D721Med (cell line): Measurements from ENCODE around the gene NDFIP2.

ENCODE experiments used
- DNase-seq: peaks from one replicate; pipeline ENCODE4 v3.0.0; 2011; ENCODE audit warnings: low spot score; ENCODE audit not compliant: insufficient read length
- FAIRE-seq: peaks from 2 replicates; lab custom pipeline; 2011; peaks lifted over from hg19 to GRCh38; lab: Jason Lieb, UNC
- TF ChIP-seq, protein P1 (sequence below): IDR thresholded peaks from 2 replicates; pipeline ENCODE4 v1.5.1; 2012; ENCODE audit warnings: mild to moderate bottlenecking, control low read depth; ENCODE audit not compliant: insufficient read depth; ENCODE audit errors: missing control alignments

NDFIP2 gene

DNA sequence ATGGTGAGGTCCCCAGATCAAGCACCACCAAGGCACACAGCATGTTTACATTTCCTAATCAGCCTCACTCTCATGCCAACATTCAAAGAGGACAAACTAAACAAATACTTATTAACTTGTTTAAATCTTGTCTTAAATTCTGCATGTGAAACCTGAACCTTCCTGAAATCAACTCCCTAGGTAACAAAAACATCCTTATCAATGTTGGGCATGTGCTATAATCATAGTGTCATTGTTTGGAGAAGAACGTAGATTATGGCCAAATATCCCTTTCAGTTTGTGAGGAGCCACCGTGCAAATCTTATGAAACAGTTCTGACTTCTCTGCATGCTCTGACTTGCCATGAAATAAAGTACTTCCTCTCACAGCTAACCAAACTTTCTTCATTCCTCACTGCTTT is 123.8 kb downstream of the NDFIP2 start:
- no peak for FAIRE-seq

More for the DNA sequence above, 123.8 kb downstream of the NDFIP2 start:
- TF ChIP-seq, protein P1, sequence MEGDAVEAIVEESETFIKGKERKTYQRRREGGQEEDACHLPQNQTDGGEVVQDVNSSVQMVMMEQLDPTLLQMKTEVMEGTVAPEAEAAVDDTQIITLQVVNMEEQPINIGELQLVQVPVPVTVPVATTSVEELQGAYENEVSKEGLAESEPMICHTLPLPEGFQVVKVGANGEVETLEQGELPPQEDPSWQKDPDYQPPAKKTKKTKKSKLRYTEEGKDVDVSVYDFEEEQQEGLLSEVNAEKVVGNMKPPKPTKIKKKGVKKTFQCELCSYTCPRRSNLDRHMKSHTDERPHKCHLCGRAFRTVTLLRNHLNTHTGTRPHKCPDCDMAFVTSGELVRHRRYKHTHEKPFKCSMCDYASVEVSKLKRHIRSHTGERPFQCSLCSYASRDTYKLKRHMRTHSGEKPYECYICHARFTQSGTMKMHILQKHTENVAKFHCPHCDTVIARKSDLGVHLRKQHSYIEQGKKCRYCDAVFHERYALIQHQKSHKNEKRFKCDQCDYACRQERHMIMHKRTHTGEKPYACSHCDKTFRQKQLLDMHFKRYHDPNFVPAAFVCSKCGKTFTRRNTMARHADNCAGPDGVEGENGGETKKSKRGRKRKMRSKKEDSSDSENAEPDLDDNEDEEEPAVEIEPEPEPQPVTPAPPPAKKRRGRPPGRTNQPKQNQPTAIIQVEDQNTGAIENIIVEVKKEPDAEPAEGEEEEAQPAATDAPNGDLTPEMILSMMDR = no peak
- no peak for DNase-seq
